GM19351 (cell line): ENCODE data around the gene TNPO2.
"Not testable (repeated sequence)": the region's sequence is repeated elsewhere in the genome, so short reads cannot be mapped to it uniquely, and the experiment has no call there.

Source experiments
- ATAC-seq: cut with Tn5 transposase; IDR thresholded peaks from one replicate; pipeline ENCODE4 v1.9.1; 2021; ENCODE audit warnings: mild to moderate bottlenecking, moderate library complexity; ENCODE audit not compliant: unreplicated experiment

Gene TNPO2

DNA sequence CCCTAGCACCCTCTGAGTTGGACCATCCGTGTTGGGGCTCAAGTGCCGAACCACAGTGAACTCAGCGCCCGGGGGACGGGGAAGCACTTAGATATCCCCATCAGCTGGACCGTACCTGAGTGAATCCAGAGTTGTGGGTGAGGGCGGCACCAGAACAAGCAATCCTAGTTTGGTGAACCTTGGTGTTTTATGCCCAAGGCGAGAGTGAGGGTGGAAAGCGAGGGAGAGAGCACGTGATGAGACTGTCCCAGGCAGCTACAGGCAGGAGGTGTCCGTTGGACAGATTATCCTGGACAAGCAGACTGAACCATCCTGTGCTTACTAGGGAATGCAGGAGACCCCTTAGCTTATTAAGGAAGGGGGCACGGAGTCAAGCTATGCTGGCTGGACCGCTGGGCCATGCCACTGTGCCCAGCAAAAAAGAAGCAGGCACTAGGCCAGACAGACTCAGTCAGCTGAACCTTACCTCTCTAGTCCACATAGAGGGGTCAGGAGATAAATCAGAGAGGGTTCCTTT is 14.2 kb upstream of the TNPO2 start:
- ATAC-seq: no peak

DNA sequence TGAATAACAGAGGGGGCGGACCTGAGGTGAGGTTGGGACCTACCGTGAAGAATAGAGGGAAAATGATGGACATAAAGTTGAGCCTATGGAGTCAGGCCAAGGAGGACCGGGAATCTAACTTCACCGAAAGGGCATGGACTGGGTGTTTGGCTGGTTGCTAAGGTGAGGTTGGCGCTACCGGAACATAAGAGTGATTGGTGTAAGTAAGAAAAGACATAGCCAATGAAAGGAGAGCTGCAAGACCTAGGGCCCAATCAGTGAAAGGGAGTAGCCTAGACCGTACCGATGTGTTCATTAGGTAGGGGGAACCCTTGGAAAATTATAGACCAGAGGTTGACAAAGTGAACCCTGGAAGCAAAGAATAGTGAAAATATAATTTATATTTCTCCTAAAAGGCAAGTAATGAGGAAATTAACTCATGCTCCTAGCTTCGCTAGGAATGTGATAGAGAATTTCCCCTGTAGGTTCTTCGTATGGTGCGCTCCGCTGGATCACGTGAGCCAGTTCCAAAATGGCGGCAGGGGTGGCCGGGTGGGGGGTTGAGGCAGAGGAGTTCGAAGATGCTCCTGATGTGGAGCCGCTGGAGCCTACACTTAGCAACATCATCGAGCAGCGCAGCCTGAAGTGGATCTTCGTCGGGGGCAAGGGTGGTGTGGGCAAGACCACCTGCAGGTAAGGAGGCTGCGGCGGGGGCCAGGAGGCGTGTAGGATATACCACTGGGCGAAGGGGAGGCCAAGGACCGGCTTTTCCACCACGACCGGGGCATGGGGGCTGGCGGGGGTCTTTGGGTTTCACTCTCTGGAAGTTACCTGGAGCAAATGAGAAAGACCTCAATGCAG is 13.5 kb upstream of the TNPO2 start, which contains the start of gene GET3:
Gene GET3 (plus strand): TSS at position 503 of the 840 bp plus-strand sequence. CDS start 9 bp downstream, at position 512.
- ATAC-seq: peak; percentile 86

DNA sequence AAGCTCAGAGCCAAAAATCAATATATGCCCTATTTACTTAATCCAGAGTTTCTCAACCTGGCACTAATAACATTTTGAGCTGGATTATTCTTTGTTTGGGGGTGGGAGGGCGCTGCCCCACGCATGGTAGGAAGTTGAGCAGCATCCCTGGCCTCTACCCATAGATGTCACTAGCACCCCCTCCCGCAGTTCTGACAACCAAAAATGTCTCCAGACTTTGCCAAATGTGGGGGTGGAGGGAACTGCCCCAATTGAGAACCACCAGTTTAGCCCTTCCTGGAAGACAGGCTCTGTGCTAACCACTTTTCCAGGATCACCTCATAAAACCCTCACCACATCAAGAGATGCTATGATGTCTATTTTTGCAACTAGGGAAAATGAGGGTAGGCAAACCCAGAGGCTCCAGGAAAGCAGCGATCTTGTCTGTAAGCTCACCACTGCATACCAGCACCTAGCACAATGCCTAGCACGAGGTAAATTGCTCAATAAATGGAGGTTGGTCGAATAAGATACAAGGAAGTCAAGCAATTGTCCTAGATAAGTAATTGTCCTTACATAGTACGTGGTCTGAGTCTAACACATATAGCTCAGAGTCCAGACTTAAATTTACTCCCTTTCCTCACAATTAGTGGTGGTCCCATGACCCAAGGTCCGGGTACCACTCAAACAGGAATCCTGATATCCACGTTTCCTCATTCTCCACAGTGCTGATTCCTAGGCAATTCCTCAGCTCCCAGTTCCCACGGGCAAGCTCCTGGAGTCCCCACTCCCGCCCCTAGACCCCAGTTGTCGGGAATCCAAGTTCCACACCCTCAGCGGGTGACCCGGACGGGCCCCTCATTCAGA is 9.9 kb upstream of the TNPO2 start:
- ATAC-seq: no peak

DNA sequence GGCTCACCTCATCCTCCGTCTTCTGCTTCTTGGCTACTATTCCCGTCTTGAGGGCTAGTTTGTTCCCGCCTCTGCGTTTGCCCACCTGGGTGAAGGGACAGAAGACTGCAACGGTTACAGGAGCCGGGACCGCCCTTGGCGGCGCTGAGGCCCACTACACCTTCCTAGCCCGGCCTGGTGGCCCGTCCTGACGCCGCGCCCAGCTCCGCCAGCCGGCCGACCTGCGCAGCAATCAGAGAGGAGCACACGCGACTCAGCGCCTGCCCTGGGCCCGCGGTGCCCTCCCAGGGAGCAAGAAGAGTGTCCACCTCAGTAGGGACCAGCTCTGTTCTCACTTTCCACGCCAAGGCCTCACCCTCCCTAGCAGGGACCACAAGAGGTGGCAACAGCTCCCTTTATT is 7.6 kb upstream of the TNPO2 start:
- ATAC-seq: no peak

DNA sequence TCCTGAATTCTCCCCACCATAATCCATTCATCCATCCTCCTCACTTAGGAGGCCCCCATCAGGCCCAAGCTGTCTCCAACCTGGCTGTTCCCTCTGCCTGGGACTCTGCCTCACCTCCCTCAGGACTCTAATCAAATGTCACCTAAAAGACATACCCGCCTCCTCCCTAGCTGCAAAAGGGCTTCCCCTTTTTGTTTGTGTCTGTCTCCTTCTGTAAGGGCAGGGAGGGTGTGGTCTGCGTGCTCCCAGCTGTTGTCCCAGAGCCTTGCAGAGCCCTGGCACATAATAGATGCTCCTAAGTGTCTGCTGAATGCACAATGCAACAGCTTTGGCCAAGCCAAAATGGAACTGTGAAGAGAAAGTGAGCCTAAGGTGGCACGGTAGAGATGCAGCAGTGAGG is 6.3 kb upstream of the TNPO2 start:
- no peak for ATAC-seq

DNA sequence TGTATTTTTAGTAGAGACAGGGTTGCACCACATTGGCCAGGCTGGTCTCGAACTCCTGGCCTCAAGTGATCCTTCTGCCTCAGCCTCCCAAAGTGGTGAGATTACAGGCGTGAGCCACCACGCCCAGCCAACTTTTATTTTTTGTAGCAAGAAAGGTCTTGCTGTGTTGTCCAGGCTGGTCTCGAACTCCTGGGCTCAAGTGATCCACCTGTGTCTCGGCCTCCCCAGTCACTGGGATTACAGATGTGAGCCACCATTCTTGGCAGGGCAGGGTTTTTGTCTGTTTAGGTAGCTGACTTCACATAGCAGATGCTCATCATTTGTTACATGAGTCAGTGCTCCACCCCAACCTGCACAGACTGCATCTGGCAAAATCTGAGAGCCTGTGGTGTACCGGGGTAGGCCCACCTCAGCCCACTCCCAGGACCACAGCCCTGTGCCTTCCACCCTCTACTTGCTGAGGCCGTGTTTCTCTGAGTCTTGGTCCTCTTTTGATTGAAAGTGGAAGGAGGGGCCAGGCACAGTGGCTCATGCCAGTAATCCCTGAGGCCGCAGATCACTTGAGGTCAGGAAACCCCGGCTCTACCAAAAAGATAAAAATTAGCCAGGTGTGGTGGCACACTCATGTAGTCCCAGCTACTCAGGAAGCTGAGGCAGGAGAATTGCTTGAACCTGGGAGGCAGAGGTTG is 4.2 kb upstream of the TNPO2 start:
- no peak for ATAC-seq

DNA sequence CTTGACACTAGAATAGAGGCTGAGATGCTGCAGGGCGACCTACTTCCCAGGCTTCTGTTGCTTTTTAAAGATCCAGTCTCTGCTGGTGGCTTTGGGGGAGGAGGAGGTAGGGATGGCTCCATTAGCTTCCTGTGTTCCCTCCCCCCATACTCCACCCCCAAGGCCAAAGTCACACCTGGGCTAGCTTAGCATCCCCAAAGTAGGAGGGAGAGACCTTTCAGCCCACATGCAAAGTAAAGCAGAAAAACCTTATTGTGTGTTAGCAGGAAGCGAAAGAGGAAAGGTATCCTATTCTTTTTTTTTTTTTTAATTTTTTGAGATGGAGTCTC is 3.2 kb upstream of the TNPO2 start:
- no peak for ATAC-seq

DNA sequence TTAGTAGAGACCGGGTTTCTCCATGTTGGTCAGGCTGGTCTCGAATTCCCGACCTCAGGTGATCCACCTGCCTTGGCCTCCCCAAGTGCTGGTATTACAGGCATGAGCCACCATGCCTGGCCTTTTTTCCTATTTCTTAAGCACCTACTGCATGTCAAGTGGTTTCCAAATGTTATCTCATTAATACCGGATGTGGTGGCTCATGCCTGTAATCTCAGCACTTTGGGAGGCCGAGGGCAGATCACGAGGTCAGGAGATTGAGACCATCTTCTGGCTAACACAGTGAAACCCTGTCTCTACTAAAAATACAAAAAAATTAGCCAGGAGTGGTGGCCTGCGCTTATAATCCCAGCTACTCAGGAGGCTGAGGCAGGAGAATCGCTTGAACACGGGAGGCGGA is 1.9 kb upstream of the TNPO2 start:
- not testable (repeated sequence) for ATAC-seq

DNA sequence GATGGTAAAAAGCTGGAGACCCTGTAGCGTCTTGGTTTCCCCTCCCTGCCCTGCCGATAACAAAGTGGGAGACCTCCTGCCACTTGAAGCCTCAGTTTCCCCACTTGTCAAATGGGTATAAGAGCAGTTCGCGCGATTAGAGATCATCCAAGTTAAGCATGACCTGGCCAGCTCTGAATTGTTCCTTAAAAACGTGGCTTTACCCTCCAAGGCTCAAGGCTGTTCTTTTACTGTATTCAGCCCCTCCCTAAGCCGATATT is 421 bp downstream of the TNPO2 start:
- no peak for ATAC-seq

DNA sequence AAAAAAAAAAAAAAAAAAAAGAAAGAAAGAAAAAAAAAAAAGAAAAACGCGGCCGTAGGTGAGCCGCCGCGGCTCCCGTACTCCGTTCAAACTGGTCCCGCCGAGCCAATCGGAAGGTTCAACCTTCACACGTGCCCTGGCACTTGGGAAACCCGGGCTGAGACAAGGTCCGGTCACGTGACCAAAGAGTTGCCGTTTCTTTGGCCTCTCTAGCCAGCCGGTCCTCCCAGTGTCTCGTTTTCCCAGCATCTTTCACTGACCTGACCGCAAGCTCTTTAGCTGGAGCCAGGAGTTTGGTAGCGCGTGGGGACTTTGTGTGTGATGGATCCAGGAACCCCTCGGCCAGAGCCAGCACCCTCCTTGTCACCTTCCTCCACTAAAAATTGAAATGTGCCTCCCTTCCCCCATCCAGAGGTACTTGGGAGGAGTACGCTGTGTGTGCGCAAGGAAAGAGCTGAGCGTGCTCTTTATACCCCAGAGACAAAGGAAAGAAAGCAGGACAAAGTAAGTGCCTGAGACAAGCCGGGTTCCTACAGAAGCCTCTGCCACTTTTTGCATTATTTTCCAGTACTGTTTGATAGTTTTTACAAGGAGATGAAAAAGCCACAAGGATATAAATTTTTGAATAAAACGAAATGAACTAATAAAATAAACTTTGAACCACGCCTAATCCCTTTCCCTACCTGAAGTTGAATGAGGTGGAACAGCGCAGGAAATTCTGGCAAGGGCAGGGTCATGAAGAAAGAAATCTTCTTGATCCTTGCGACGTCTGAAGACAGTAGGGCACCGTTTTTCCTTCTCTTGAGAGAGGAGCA is 959 bp downstream of the TNPO2 start:
- peak; percentile 76 for ATAC-seq

DNA sequence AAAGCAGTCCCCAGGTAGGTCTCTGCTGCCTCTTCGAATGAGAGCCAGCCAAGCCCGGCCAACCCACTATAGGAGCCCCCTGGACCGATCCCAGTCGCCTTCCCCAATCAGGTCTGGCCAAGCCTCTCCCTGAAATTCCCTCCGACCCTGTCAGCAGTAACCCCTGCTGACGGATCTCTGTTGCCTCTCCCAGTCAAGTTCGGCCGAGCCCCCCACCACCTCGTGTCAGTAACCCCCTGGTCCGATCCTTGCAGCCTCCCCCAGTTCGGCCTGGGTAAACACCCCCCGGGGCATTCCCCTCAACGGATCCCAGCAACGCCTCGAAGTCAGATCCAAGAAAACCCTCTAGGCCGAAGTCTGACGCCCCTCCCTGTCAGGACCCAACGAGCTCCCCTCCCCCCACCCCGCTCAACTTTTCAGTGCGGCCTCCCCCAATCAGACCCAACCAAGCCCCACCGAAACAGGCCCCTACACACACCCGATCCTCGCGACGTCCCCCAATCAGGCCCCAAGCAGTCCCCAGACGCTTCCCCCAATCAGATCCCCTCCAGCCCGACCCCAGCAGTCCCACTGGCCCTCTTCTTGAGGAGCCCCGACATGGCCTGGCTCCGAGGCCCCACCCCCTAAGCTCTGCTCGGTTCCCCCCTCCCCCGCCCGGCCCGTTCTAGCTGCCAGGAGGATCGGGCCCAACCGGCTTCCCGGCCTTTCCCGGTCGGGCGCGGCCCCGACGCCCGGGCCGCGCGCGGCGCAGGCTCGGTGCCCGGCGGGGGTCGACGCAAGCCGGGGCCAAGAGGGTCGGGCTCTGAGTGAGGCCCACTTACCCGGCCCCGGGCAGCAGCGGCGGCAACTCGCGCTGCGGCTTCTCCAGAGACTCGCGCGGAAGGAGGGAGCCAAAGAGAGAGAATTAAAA is 1.8 kb downstream of the TNPO2 start:
- peak; percentile 29 for ATAC-seq

DNA sequence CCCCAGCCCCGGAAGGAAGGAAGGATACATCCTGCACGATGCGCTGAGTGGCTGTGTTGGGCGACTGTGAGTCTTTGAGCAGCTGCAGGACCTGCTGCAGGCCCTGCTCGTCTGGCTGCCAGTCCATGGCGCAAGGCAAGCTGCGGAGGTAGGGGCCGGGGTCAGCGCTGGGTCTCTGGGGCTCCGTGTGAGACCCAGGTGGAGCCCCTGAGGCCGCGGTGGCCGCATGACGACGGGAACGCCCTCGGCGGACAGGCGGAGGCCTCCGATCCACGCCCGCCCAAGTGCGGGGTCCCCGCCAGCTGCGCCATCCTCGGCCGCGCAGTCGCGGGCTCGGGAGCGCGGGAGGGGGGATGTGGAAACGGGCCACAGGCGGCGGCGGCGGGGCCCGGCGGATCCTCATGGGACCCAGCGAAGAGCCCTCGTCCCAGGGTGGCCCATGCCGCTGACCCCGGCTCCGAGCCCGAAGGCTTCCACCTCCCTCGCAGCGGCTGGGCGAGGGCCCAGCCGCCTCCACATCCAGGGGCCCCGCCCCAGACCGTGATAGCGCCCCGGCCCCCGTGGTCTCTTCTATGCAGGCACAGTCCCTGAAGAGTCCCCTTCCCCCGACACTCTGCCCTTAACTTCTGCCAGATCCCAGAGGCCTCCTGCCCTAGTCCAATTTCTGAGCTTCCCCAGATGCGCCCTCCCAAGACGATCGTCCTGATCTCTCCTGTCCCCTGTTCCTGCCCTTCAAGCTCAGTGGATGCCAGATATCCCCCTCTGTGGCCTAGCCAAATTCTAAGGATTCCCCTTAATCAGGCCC is 2.7 kb downstream of the TNPO2 start:
- ATAC-seq: no peak

DNA sequence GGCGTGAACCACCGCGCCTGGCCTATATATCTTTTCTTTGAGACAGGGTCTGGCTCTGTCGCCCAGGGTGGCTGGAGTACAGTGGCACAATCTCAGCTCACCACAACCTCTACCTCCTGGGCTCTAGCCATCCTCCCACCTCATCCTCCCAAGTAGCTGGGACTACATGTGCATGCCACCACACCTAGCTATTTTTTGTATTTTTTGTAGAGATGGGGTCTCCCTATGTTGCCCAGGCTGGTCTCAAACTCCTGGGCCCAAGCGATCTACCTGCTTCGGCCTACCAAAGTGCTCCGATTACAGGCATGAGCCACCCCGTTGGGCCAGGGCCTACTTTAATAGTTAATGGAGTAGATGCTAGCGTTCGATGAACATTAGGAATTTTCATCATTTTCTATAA is 3.4 kb downstream of the TNPO2 start:
- no peak for ATAC-seq

DNA sequence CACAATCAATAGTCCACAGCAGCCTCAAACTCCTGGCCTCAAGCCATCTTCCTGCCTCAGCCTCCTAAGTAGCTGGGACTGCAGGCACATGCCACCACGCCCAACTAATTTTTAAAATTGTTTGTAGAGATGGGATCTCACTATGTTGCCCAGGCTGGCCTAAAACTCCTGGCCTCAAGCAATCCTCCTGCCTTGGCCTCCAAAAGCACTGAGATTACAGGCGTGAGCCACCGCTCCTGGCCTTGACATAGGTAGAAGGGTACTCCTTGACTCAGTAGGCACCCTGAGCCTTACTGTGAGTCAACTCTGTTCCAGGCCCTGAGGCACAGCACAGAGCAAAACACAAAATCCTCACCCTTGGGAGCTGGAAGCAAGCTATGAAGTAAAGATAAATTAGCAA is 7.8 kb downstream of the TNPO2 start:
- ATAC-seq: no peak

DNA sequence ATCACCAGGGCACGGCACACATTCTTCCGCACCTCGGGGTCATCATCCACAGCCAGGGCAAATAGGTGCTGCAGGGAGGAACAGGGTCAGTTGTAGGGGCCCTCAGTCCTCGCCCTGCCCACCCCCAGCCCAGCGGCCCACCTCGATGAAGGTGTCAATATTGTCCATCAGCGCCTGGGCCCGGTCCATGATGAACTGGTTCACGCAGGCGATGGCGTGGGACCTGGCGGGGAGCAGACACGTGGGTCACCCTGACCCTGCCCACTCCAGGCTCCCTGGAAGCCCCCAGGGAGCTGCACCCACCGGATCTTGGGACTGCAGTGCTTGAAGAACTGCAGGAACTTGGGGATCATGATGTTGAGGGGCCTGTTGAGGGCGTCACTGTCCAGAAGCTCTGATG is 8.6 kb downstream of the TNPO2 start:
- ATAC-seq: no peak

DNA sequence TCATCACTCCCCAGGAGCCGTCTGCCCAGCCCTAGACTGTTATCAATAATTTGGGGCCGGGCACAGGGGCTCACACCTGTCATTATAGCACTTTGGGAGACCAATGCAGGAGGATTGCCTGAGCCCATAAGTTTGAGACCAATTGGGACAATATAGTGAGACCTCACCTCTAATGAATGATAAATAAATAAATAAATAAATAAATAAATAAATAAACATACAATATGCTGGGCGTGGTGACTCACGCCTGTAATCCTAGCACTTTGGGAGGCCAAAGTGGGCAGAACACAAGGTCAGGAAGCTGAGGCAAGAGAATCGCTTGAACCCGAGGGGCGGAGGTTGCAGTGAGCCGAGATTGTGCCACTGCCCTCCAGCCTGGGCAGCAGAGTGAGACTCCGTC is 10.4 kb downstream of the TNPO2 start:
- ATAC-seq: not testable (repeated sequence)

DNA sequence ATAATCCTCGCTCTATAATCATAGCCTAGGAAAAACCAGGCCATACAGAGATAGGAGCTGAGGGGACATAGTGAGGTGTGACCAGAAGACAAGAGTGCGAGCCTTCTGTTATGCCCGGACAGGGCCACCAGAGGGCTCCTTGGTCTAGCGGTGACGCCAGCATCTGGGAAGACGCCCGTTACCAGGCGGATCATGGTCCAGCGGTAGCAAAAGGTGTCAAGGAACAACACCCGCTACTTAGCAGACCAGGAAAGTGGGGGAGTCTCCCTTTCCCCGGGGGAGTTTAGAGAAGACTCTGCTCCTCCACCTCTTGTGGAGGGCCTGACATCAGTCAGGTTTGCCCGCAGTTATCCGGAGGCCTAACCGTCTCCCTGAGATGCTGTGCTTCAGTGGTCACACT is 11.7 kb downstream of the TNPO2 start:
- not testable (repeated sequence) for ATAC-seq

DNA sequence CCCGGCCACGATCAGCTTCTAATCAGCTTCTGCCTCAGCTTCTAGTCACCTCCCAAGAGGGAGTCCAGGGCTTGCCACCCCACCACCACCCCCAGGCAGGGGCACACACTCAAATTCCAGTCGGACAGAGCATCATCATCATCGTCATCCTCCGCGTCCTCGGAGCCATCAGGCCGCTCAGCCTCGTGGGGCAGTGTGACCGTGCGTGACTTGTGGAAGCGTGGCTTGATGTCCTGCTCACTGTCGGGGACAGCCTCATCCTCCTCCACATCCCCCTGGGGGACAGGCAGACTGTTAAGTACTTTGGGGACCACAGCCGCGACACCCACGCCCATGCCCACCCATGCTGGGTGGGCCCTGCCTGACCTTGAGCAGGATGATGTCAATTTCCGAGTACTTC is 12.5 kb downstream of the TNPO2 start:
- no peak for ATAC-seq

DNA sequence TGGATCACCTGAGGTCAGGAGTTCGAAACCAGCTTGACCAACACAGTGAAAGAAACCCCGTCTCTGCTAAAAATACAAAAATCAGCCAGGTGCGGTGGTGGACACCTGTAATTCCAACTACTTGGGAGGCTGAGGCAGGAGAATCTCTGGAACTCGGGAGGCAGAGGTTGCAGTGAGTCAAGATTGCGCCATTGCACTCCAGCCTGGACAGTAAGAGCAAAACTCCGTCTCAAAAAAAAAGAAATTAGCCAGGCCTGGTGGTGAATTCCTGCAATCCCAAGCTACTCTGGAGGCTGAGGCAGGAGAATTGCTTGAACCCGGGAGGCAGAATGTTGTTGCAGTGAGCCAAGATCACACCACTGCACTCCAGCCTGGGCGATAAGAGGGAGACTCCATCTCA is 15.1 kb downstream of the TNPO2 start:
- no peak for ATAC-seq
